ENCODE measurements around the gene PDX1. TPM values are rescaled to one million over a fixed set of nuclear protein-coding genes. Genes with fewer than 3 reads are reported as not detected.

Gene PDX1
- total and polyA plus RNA-seq, 3 donors from 2014 or later: 0.12 to 0.24 TPM; not detected in 1

- H3K9me3 ChIP-seq: no peaks in the 10 kb centered on the region
- H3K27ac ChIP-seq: no peak overlapping the region
- no peaks in the 10 kb centered on the region for H3K36me3 ChIP-seq (ENCODE audit: low read depth, missing control alignments)
- no peak overlapping the region for H3K4me3 ChIP-seq
- no peaks in the 10 kb centered on the region for H3K27me3 ChIP-seq
- H3K4me1 ChIP-seq: no peaks in the 10 kb centered on the region
- 64 to 71% methylated on average over 2 of the region's 2 CpGs for WGBS, 2 donors
- intact Hi-C loops (cut with DNase I; ENCODE audit: low total_unique reads): no loop called here
- no peak for TF ChIP-seq POLR2A (IDR thresholded peaks at IDR 0.05)
- TF ChIP-seq, protein P1, sequence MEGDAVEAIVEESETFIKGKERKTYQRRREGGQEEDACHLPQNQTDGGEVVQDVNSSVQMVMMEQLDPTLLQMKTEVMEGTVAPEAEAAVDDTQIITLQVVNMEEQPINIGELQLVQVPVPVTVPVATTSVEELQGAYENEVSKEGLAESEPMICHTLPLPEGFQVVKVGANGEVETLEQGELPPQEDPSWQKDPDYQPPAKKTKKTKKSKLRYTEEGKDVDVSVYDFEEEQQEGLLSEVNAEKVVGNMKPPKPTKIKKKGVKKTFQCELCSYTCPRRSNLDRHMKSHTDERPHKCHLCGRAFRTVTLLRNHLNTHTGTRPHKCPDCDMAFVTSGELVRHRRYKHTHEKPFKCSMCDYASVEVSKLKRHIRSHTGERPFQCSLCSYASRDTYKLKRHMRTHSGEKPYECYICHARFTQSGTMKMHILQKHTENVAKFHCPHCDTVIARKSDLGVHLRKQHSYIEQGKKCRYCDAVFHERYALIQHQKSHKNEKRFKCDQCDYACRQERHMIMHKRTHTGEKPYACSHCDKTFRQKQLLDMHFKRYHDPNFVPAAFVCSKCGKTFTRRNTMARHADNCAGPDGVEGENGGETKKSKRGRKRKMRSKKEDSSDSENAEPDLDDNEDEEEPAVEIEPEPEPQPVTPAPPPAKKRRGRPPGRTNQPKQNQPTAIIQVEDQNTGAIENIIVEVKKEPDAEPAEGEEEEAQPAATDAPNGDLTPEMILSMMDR (IDR thresholded peaks at IDR 0.05): no peak
- no peak for DNase-seq
Observed at GRCh38 chr13:27905650-27906049, 14.2 kb upstream of the PDX1 start.

GRCh38 chr13:27907121-27907787 lies 12.5 kb upstream of the PDX1 start:
- DNase-seq: no peak
- H3K27ac ChIP-seq: no peak overlapping the region
- H3K9me3 ChIP-seq: no peaks in the 10 kb centered on the region
- H3K27me3 ChIP-seq: no peaks in the 10 kb centered on the region
- H3K4me1 ChIP-seq: no peaks in the 10 kb centered on the region
- intact Hi-C loops (cut with DNase I; ENCODE audit: low total_unique reads): no loop called here
- WGBS, 2 donors: 87% methylated on average over 6 of the region's 6 CpGs
- no peak for TF ChIP-seq POLR2A (IDR thresholded peaks at IDR 0.05)
- TF ChIP-seq, protein P1 (IDR thresholded peaks at IDR 0.05): no peak
- no peaks in the 10 kb centered on the region for H3K36me3 ChIP-seq (ENCODE audit: low read depth, missing control alignments)
- H3K4me3 ChIP-seq: no peak overlapping the region

- whole genome bisulfite sequencing, 2 donors: 65 to 67% methylated on average over 4 of the region's 4 CpGs
- no peak for TF ChIP-seq POLR2A (IDR thresholded peaks at IDR 0.05)
- TF ChIP-seq, protein P1 (IDR thresholded peaks at IDR 0.05): no peak
- Histone ChIP-seq H3K27ac (no peak overlapping the region), H3K9me3 (no peaks in the 10 kb centered on the region), H3K4me3 (no peak overlapping the region), H3K27me3 (no peaks in the 10 kb centered on the region), H3K4me1 (no peaks in the 10 kb centered on the region), H3K36me3 (ENCODE audit: low read depth, missing control alignments) (no peaks in the 10 kb centered on the region)
- no peak for DNase-seq
- intact Hi-C loops (cut with DNase I; ENCODE audit: low total_unique reads): no loop called here
Observed at GRCh38 chr13:27909378-27909777, 10.4 kb upstream of the PDX1 start.

DNA sequence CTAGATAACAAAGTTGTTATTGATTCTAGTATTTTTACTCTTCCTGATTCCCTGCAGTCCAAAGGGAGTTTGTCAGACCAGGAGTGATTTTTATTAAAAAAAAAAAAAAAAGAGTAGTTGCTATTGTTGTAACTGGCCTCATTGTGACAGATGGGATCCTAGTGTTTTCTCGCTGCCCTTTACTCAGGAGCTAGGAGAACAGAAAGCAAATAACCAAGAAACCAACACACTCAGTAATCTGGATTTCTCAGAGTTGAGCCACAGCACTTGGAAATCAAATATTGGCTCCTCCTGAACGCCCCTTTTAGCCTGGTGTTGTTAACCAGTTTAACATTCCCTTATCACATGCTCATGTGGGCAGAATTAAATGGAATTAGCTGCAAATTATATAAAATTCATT lies 8.3 kb upstream of the PDX1 start:
- DNase-seq: no peak
- WGBS, 2 donors: 48 to 59% methylated on average over 2 of the region's 2 CpGs
- Histone ChIP-seq H3K27me3 (no peaks in the 10 kb centered on the region), H3K27ac (no peak overlapping the region), H3K9me3 (no peaks in the 10 kb centered on the region), H3K36me3 (ENCODE audit: low read depth, missing control alignments) (no peaks in the 10 kb centered on the region), H3K4me3 (no peak overlapping the region), H3K4me1 (no peaks in the 10 kb centered on the region)
- TF ChIP-seq POLR2A (IDR thresholded peaks at IDR 0.05): no peak
- TF ChIP-seq, protein P1 (IDR thresholded peaks at IDR 0.05): no peak
- intact Hi-C loops (cut with DNase I; ENCODE audit: low total_unique reads): no loop called here

GRCh38 chr13:27913160-27913559 lies 6.6 kb upstream of the PDX1 start:
- 85 to 90% methylated on average over 1 of the region's 1 CpG for WGBS, 2 donors
- TF ChIP-seq, protein P1 (IDR thresholded peaks at IDR 0.05): no peak
- no peak for TF ChIP-seq POLR2A (IDR thresholded peaks at IDR 0.05)
- H3K27ac ChIP-seq: no peak overlapping the region
- intact Hi-C loops (cut with DNase I; ENCODE audit: low total_unique reads): no loop called here
- no peaks in the 10 kb centered on the region for H3K9me3 ChIP-seq
- no peak for DNase-seq
- no peaks in the 10 kb centered on the region for H3K27me3 ChIP-seq
- H3K4me3 ChIP-seq: no peak overlapping the region
- peaks cover 7% of the 10 kb centered on the region for H3K4me1 ChIP-seq
- H3K36me3 ChIP-seq (ENCODE audit: low read depth, missing control alignments): no peaks in the 10 kb centered on the region

All from testis (tissue), 3 donors.